H1 (cell line): ENCODE measurements around the gene KCNA10. TPM values are rescaled to one million over a fixed set of nuclear protein-coding genes. Genes with fewer than 3 reads are reported as not detected.

Experiments used
- CTCF ChIA-PET: fragments of 300-600 bp; sonication (Branson Sonifier 250); formaldehyde crosslinking; loops from one replicate; lab custom pipeline; 2021; ENCODE audit not compliant: partially characterized antibody; lab: Charles Lee
- POLR2A ChIA-PET: fragments of 300-600 bp; sonication (Branson Sonifier 250); formaldehyde crosslinking; loops from one replicate; lab custom pipeline; 2021; ENCODE audit warnings: inconsistent platforms; ENCODE audit not compliant: partially characterized antibody; lab: Charles Lee
- DNase-seq, 2 experiments: peaks; one replicate each; pipeline versions ENCODE4 v3.0.0 to v3.0.0-alpha.2; 2010 to 2022; ENCODE audit warnings: low spot score in 2 of 2, low read depth in 1 of 2, mixed read lengths in 1 of 2
- FAIRE-seq: peaks from 2 replicates; lab custom pipeline; 2011; peaks lifted over from hg19 to GRCh38; lab: Jason Lieb, UNC
- H2AFZ ChIP-seq: 2 replicates; pipeline ENCODE4 v1.8.1; 2012; ENCODE audit warnings: low read length, inconsistent platforms
- H2AK5ac ChIP-seq: 2 replicates; pipeline ENCODE4 v1.6.1; 2013; ENCODE audit warnings: low read depth, low read length
- H2BK120ac ChIP-seq: replicated peaks from 2 replicates; pipeline ENCODE3; 2013; ENCODE audit warnings: low read depth, low read length, inconsistent platforms
- H2BK12ac ChIP-seq: 2 replicates; pipeline ENCODE4 v1.6.1; 2013; ENCODE audit warnings: low read depth, low read length
- H2BK15ac ChIP-seq: 2 replicates; pipeline ENCODE4 v1.6.1; 2013; ENCODE audit warnings: low read length
- H2BK20ac ChIP-seq: 2 replicates; pipeline ENCODE4 v1.6.1; 2013; ENCODE audit warnings: low read length
- H2BK5ac ChIP-seq: 2 replicates; pipeline ENCODE4 v1.6.1; 2013; ENCODE audit warnings: low read depth, low read length
- H3K14ac ChIP-seq: 2 replicates; pipeline ENCODE4 v1.6.1; 2013; ENCODE audit warnings: inconsistent platforms; ENCODE audit not compliant: insufficient read length
- H3K18ac ChIP-seq: 2 replicates; pipeline ENCODE4 v1.6.1; 2013; ENCODE audit warnings: low read length; ENCODE audit errors: extremely low read depth
- H3K23ac ChIP-seq: 2 replicates; pipeline ENCODE4 v1.6.1; 2013; ENCODE audit warnings: inconsistent platforms; ENCODE audit not compliant: insufficient read length
- H3K23me2 ChIP-seq: 2 replicates; pipeline ENCODE4 v1.6.1; 2013; ENCODE audit warnings: low read depth, low read length
- H3K27ac ChIP-seq: 2 replicates; pipeline ENCODE4 v1.6.1; 2011; ENCODE audit warnings: low read depth, low read length, inconsistent platforms
- H3K27me3 ChIP-seq, 4 experiments: replicated peaks in 1 of 4; 1 replicate in 1 of 4; 2 replicates in 3 of 4; pipeline versions ENCODE4 v1.6.1 to v1.8.1; 2011 to 2013; ENCODE audit warnings: low read length in 3 of 4, mild to moderate bottlenecking in 3 of 4, inconsistent platforms in 2 of 4, mixed read lengths in 2 of 4, moderate library complexity in 1 of 4; ENCODE audit not compliant: control insufficient read depth in 3 of 4, insufficient read depth in 3 of 4; ENCODE audit errors: extremely low read depth in 1 of 4
- H3K36me3 ChIP-seq, 4 experiments: 2 replicates each; pipeline versions ENCODE4 v1.6.1 to v1.8.1; 2011 to 2013; ENCODE audit warnings: mild to moderate bottlenecking in 4 of 4, low read length in 3 of 4, moderate library complexity in 2 of 4, control low read depth in 1 of 4, inconsistent platforms in 1 of 4; ENCODE audit not compliant: insufficient read depth in 4 of 4, control insufficient read depth in 2 of 4
- H3K4ac ChIP-seq: replicated peaks from 2 replicates; pipeline ENCODE3; 2013; ENCODE audit warnings: low read length, low read depth, mixed read lengths, inconsistent platforms; ENCODE audit not compliant: insufficient read length
- H3K4me1 ChIP-seq, 4 experiments: replicated peaks in 1 of 4; 1 replicate in 1 of 4; 2 replicates in 3 of 4; pipeline versions ENCODE4 v1.6.1 to v1.8.1; 2011 to 2013; ENCODE audit warnings: low read length in 3 of 4, inconsistent platforms in 2 of 4, mixed read lengths in 1 of 4; ENCODE audit not compliant: insufficient read depth in 4 of 4, control insufficient read depth in 3 of 4
- H3K4me2 ChIP-seq, 2 experiments: 2 replicates each; pipeline versions ENCODE4 v1.6.1 to v1.8.1; 2011 to 2013; ENCODE audit warnings: low read depth in 2 of 2, low read length in 2 of 2, control low read depth in 1 of 2, inconsistent platforms in 1 of 2, mild to moderate bottlenecking in 1 of 2; ENCODE audit not compliant: insufficient read depth in 1 of 2
- H3K4me3 ChIP-seq, 4 experiments: fragments of 200-600, 300-600 bp in 1 of 4; sonication (generic), shearing (Covaris generic), sonication (Bioruptor Twin) in 1 of 4; 2 replicates each; pipeline versions ENCODE4 v1.5.1 to v1.8.1; 2011 to 2016; ENCODE audit warnings: low read length in 4 of 4, low read depth in 3 of 4, control low read depth in 2 of 4, inconsistent platforms in 2 of 4, mild to moderate bottlenecking in 2 of 4, mixed read lengths in 1 of 4, moderate library complexity in 1 of 4; ENCODE audit not compliant: insufficient read depth in 2 of 4; ENCODE audit errors: extremely low read depth in 1 of 4
- H3K56ac ChIP-seq: replicated peaks from 2 replicates; pipeline ENCODE3; 2013; ENCODE audit warnings: low read depth, mild to moderate bottlenecking, mixed read lengths, low read length, inconsistent platforms; ENCODE audit not compliant: insufficient read length
- H3K79me1 ChIP-seq: 2 replicates; pipeline ENCODE4 v1.6.1; 2013; ENCODE audit warnings: low read depth, low read length, control low read depth
- H3K79me2 ChIP-seq, 2 experiments: 2 replicates each; pipeline versions ENCODE4 v1.6.1 to v1.8.1; 2012 to 2013; ENCODE audit warnings: low read length in 2 of 2, mild to moderate bottlenecking in 2 of 2, inconsistent platforms in 1 of 2; ENCODE audit not compliant: insufficient read depth in 2 of 2, control insufficient read depth in 1 of 2
- H3K9ac ChIP-seq, 4 experiments: replicated peaks in 1 of 4; 1 replicate in 1 of 4; 2 replicates in 3 of 4; pipeline versions ENCODE4 v1.6.1 to v1.8.1; 2011 to 2013; ENCODE audit warnings: low read depth in 3 of 4, low read length in 3 of 4, control low read depth in 2 of 4, mild to moderate bottlenecking in 2 of 4, moderate library complexity in 2 of 4, inconsistent platforms in 1 of 4; ENCODE audit errors: extremely low read depth in 1 of 4
- H3K9me3 ChIP-seq, 2 experiments: 2 replicates each; pipeline versions ENCODE4 v1.6.1 to v1.8.1; 2012 to 2013; ENCODE audit warnings: mild to moderate bottlenecking in 2 of 2, moderate library complexity in 2 of 2, control low read depth in 1 of 2, inconsistent platforms in 1 of 2, low read depth in 1 of 2, low read length in 1 of 2, mixed read lengths in 1 of 2; ENCODE audit not compliant: insufficient read depth in 2 of 2
- H4K20me1 ChIP-seq, 2 experiments: replicated peaks in 1 of 2; 2 replicates each; pipeline versions ENCODE3 to v1.8.1; 2011 to 2013; ENCODE audit warnings: inconsistent platforms in 2 of 2, low read length in 2 of 2, mild to moderate bottlenecking in 1 of 2; ENCODE audit not compliant: insufficient read depth in 2 of 2, control insufficient read depth in 1 of 2
- H4K5ac ChIP-seq: 2 replicates; pipeline ENCODE4 v1.6.1; 2013; ENCODE audit warnings: low read length, low read depth, mixed read lengths, inconsistent platforms; ENCODE audit not compliant: insufficient read length
- H4K8ac ChIP-seq: 2 replicates; pipeline ENCODE4 v1.8.0; 2013; ENCODE audit warnings: mild to moderate bottlenecking, moderate library complexity, low read length, inconsistent platforms; ENCODE audit not compliant: insufficient read depth; ENCODE audit errors: extremely low read depth
- H4K91ac ChIP-seq: replicated peaks from 2 replicates; pipeline ENCODE3; 2013; ENCODE audit warnings: low read length, mixed read lengths, inconsistent platforms; ENCODE audit not compliant: insufficient read length
- BACH1 ChIP-seq: IDR thresholded peaks from 2 replicates; pipeline ENCODE4 v1.6.1; 2012; ENCODE audit warnings: low read length, improper control_type of control experiment
- CBX5 ChIP-seq: fragments of 300-800, 300-1000 bp; sonication (generic); IDR thresholded peaks from 2 replicates; pipeline ENCODE4 v1.7.1; 2016; ENCODE audit warnings: antibody characterized with exemption, low read length, low read depth
- CTBP2 ChIP-seq: IDR thresholded peaks from 2 replicates; pipeline ENCODE4 v1.7.0; 2011; ENCODE audit warnings: borderline replicate concordance, mild to moderate bottlenecking, moderate library complexity, mixed read lengths, low read length; ENCODE audit not compliant: insufficient read depth, insufficient read length
- FOSL1 ChIP-seq: IDR thresholded peaks from 2 replicates; pipeline ENCODE4 v1.6.1; 2011; ENCODE audit warnings: mild to moderate bottlenecking, low read depth, low read length, moderate library complexity; ENCODE audit not compliant: insufficient read depth
- GABPA ChIP-seq: IDR thresholded peaks from 2 replicates; pipeline ENCODE4 v1.6.1; 2011; ENCODE audit warnings: mild to moderate bottlenecking, low read length, moderate library complexity, borderline replicate concordance; ENCODE audit not compliant: insufficient read depth
- KDM5A ChIP-seq: fragments of 200-600 bp; IDR thresholded peaks from 2 replicates; pipeline ENCODE4 v1.7.1; 2012; ENCODE audit warnings: mild to moderate bottlenecking, low read length, inconsistent platforms, mixed read lengths
- NANOG ChIP-seq: IDR thresholded peaks from 2 replicates; pipeline ENCODE4 v1.6.1; 2011; ENCODE audit warnings: low read length, low read depth, mild to moderate bottlenecking, inconsistent platforms; ENCODE audit not compliant: insufficient read depth, poor library complexity, severe bottlenecking
- SP1 ChIP-seq: IDR thresholded peaks from 2 replicates; pipeline ENCODE4 v1.6.1; 2011; ENCODE audit warnings: low read depth, low read length
- SUZ12 ChIP-seq: fragments of 200-600 bp; sonication (generic); IDR thresholded peaks from 2 replicates; pipeline ENCODE4 v1.6.1; 2012; ENCODE audit warnings: mild to moderate bottlenecking, inconsistent platforms, low read length, moderate library complexity, mixed read lengths
- TAF1 ChIP-seq: IDR thresholded peaks from 2 replicates; pipeline ENCODE4 v1.6.1; 2011; ENCODE audit warnings: mild to moderate bottlenecking, low read depth, low read length
- WGBS, 2 experiments: shearing (Covaris generic) in 1 of 2; methylation state at CpG; one replicate each; pipeline versions ENCODE4 v1.1.6 to v1.1.7; 2013 to 2015; ENCODE audit warnings: low lambda C conversion rate in 2 of 2, mixed read lengths in 2 of 2, inconsistent platforms in 1 of 2, low coverage in 1 of 2, missing lambda C conversion rate in 1 of 2; ENCODE audit not compliant: insufficient replicate concordance in 2 of 2, insufficient coverage in 1 of 2, insufficient read length in 1 of 2; ENCODE audit errors: extremely low coverage in 1 of 2, missing lambda C conversion rate in 1 of 2; 5-methylcytosine and 5-hydroxymethylcytosine counted together
- polyA plus RNA-seq, 7 experiments: library from polyadenylated mRNA; depleted of rRNA in 3 of 7; stranded (reverse) in 5 of 7; unstranded in 2 of 7; fragments of >200 nt in 5 of 7; fragments of 200-250 nt in 2 of 7; gene quantifications; 1 replicate in 5 of 7; 2 replicates in 1 of 7; 4 replicates in 1 of 7; pipeline versions ENCODE4 v1.2.1 to v1.2.3, GENCODE V29; 2011 to 2013; ENCODE audit warnings: missing spikeins in 2 of 7, mixed read lengths in 2 of 7
- total RNA-seq: library from RNA; stranded (reverse); fragmentation: NEBNext Ultra II Directional; extraction: Animal tissue kit (Norgen Biotek cat#: 25700); gene quantifications from 2 replicates; pipeline ENCODE4 v1.2.1, GENCODE V29; 2021
- TF ChIP-seq, protein P1 (sequence below): IDR thresholded peaks from 2 replicates; pipeline ENCODE4 v1.6.1; 2012; ENCODE audit warnings: low read length, inconsistent platforms
- TF ChIP-seq, protein P2 (sequence below): IDR thresholded peaks from 2 replicates; pipeline ENCODE4 v1.6.1; 2012; ENCODE audit warnings: inconsistent platforms

Gene KCNA10
- total and polyA plus RNA-seq, 2 of the 8 experiments (the other 6 are each of a cell fraction or from before 2014, with no cell fraction given), result not detected

DNA sequence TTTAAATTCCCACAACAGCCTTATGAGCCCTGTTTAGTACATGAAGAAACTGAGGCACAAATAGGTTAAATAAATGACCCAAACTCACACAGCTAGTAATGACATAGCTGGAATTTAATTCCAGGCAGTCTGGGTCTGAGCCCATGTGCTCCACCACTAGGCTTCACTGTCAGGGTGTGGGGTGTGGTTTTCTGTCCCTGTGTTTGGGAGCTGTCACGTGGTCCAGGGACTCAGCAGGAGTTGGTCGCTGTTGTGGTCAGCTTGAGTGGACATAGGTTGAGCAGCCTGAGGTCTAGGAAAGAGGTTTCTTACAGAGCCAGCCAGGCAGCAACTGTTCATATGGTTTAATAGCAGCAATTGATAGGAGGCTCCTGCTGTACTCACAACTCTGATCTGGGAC is 28.0 kb upstream of the KCNA10 start:
- Histone ChIP-seq H3K56ac (no peak overlapping the region), H3K18ac (no peak overlapping the region), H3K4ac (no peak overlapping the region), H2AK5ac (no peak overlapping the region), H3K27me3 (peaks cover 0 to under 1% (median 0%) of the 10 kb centered on the region in 4 experiments; a peak in 1 of 7 replicates), H3K9me3 (no peaks in the 10 kb centered on the region), H3K23ac (no peak overlapping the region), H2BK15ac (no peak overlapping the region), H3K4me1 (no peaks in the 10 kb centered on the region), H3K4me3 (no peak overlapping the region), H3K23me2 (no peaks in the 10 kb centered on the region), H3K36me3 (no peaks in the 10 kb centered on the region), H2BK5ac (no peak overlapping the region), H2BK12ac (no peak overlapping the region), H3K14ac (no peak overlapping the region), H2BK120ac (no peak overlapping the region), H3K27ac (no peak overlapping the region), H3K9ac (no peak overlapping the region), H2BK20ac (no peak overlapping the region), H4K5ac (no peak overlapping the region), H4K8ac (no peak overlapping the region), H3K79me1 (no peaks in the 10 kb centered on the region), H4K91ac (no peak overlapping the region), H4K20me1 (no peaks in the 10 kb centered on the region), H3K79me2 (no peaks in the 10 kb centered on the region), H3K4me2 (no peak overlapping the region), H2AFZ (no peak overlapping the region)
- FAIRE-seq (no peak), DNase-seq (no peak)
- CTCF ChIA-PET, result interaction anchor here (0.9 to 12.7 kb wide), 7 partner anchors 8 to 70 kb away, joined by 3 to 302 read pairs (median 5); no protein-coding TSS in a partner anchor
- WGBS, 2 experiments, result 91% methylated on average over 2 of the region's 2 CpGs; no CpG with 5 or more reads in 1 of the 2 experiments
- POLR2A ChIA-PET, result no interaction called here
- TF ChIP-seq CBX5 (no peak), TAF1 (no peak), SP1 (no peak), BACH1 (no peak), CTBP2 (no peak), NANOG (no peak), GABPA (no peak), KDM5A (no peak), FOSL1 (no peak), SUZ12 (no peak)
- TF ChIP-seq, protein P1, sequence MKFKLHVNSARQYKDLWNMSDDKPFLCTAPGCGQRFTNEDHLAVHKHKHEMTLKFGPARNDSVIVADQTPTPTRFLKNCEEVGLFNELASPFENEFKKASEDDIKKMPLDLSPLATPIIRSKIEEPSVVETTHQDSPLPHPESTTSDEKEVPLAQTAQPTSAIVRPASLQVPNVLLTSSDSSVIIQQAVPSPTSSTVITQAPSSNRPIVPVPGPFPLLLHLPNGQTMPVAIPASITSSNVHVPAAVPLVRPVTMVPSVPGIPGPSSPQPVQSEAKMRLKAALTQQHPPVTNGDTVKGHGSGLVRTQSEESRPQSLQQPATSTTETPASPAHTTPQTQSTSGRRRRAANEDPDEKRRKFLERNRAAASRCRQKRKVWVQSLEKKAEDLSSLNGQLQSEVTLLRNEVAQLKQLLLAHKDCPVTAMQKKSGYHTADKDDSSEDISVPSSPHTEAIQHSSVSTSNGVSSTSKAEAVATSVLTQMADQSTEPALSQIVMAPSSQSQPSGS, result no peak
- TF ChIP-seq, protein P2, sequence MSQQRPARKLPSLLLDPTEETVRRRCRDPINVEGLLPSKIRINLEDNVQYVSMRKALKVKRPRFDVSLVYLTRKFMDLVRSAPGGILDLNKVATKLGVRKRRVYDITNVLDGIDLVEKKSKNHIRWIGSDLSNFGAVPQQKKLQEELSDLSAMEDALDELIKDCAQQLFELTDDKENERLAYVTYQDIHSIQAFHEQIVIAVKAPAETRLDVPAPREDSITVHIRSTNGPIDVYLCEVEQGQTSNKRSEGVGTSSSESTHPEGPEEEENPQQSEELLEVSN, result no peak
